Liver (tissue), 3 donors: ENCODE data around the gene HMSD.

Source experiments
- CTCF ChIP-seq: fragments of 150-350 bp; IDR thresholded peaks from 2 replicates; pipeline ENCODE4 v1.5.1; 2017; ENCODE audit warnings: improper control_type of control experiment, low read depth, low read length; ENCODE audit not compliant: missing input control
- FOXA1 ChIP-seq: IDR thresholded peaks from 2 replicates; pipeline ENCODE4 v1.6.1; 2016; ENCODE audit warnings: antibody characterized with exemption
- JUND ChIP-seq, 2 donors: IDR thresholded peaks; 2 replicates each; pipeline ENCODE4 v1.6.1; 2016; ENCODE audit warnings: antibody characterized with exemption in 2 of 2
- RAD21 ChIP-seq, 2 donors: IDR thresholded peaks; 2 replicates each; pipeline ENCODE4 v1.6.1; 2016; ENCODE audit warnings: antibody characterized with exemption in 2 of 2, mild to moderate bottlenecking in 2 of 2
- SP1 ChIP-seq: IDR thresholded peaks from 2 replicates; pipeline ENCODE4 v1.6.1; 2018; ENCODE audit warnings: antibody characterized with exemption, mild to moderate bottlenecking
- ZBTB33 ChIP-seq: IDR thresholded peaks from 2 replicates; pipeline ENCODE4 v1.6.1; 2016; ENCODE audit warnings: antibody characterized with exemption
- TF ChIP-seq, protein P1 (sequence below): IDR thresholded peaks from 2 replicates; pipeline ENCODE4 v1.6.1; 2016; ENCODE audit warnings: antibody characterized with exemption
- donor health status: healthy.
- donor health status: healthy.

GRCh38 chr18:63997606-63998005, 48.5 kb downstream of the HMSD start:
- TF ChIP-seq CTCF, result no peak
- TF ChIP-seq ZBTB33, result no peak
- no peak for TF ChIP-seq FOXA1
- no peak for TF ChIP-seq SP1
- no peak for TF ChIP-seq JUND (IDR thresholded peaks at IDR 0.05)
- TF ChIP-seq, protein P1, sequence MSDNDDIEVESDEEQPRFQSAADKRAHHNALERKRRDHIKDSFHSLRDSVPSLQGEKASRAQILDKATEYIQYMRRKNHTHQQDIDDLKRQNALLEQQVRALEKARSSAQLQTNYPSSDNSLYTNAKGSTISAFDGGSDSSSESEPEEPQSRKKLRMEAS, result no peak
- TF ChIP-seq RAD21 (IDR thresholded peaks at IDR 0.05), result no peak
